C4-2B (cell line): ENCODE measurements around the gene FUBP3.
A peak's percentile ranks its signal among the peaks of the same experiment; 100 is the strongest.
"Not testable (repeated sequence)": the region's sequence is repeated elsewhere in the genome, so short reads cannot be mapped to it uniquely, and the experiment has no call there.

Experiments
- H3K27ac ChIP-seq: fragments of 450-650 bp; 2 replicates; pipeline ENCODE4 v1.5.1; 2017
- ZFX ChIP-seq: fragments of 450-650 bp; IDR thresholded peaks from 2 replicates; pipeline ENCODE4 v1.6.1; 2017
- TF ChIP-seq, protein P1 (sequence below): fragments of 450-650 bp; conservative IDR thresholded peaks from 2 replicates; pipeline ENCODE4 v1.5.1; 2017; ENCODE audit warnings: mild to moderate bottlenecking

Gene FUBP3

DNA sequence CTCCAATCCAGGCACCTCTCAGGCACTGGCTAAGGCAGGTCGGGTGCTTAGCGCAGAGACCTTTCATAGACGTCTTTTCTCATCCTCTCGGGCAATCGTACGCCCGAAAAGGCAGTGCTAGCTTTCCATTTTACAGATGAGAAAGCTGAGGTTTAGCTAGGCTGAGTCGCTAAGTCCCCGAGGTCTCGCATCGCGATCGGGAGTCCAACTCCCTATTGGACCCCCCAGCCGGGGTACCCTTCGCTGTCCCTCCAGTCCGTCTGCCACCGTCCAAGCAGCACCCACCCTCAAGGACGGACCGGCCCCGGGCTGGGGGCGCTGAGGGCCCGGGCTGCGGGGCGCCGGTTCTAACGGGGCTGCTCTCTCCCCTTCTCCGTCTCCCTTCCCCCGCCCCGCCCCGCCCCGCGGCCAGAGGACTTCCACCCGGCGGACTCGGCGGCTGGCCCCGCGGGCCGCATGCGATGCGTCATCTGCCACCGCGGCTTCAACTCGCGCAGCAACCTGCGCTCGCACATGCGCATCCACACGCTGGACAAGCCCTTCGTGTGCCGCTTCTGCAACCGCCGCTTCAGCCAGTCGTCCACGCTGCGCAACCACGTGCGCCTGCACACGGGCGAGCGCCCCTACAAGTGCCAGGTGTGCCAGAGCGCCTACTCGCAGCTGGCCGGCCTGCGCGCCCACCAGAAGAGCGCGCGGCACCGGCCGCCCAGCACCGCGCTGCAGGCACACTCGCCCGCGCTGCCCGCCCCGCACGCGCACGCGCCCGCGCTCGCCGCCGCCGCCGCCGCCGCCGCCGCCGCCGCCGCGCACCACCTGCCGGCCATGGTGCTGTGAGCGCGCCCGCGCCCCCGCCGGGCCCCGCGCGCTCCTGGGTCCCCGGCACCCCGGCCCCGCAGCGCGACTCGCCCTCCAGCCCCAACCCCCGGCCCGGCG lies 101.7 kb downstream of the FUBP3 start:
- H3K27ac ChIP-seq = peak overlapping the region; percentile 84
- no peak for TF ChIP-seq ZFX
- TF ChIP-seq, protein P1, sequence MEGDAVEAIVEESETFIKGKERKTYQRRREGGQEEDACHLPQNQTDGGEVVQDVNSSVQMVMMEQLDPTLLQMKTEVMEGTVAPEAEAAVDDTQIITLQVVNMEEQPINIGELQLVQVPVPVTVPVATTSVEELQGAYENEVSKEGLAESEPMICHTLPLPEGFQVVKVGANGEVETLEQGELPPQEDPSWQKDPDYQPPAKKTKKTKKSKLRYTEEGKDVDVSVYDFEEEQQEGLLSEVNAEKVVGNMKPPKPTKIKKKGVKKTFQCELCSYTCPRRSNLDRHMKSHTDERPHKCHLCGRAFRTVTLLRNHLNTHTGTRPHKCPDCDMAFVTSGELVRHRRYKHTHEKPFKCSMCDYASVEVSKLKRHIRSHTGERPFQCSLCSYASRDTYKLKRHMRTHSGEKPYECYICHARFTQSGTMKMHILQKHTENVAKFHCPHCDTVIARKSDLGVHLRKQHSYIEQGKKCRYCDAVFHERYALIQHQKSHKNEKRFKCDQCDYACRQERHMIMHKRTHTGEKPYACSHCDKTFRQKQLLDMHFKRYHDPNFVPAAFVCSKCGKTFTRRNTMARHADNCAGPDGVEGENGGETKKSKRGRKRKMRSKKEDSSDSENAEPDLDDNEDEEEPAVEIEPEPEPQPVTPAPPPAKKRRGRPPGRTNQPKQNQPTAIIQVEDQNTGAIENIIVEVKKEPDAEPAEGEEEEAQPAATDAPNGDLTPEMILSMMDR = no peak

DNA sequence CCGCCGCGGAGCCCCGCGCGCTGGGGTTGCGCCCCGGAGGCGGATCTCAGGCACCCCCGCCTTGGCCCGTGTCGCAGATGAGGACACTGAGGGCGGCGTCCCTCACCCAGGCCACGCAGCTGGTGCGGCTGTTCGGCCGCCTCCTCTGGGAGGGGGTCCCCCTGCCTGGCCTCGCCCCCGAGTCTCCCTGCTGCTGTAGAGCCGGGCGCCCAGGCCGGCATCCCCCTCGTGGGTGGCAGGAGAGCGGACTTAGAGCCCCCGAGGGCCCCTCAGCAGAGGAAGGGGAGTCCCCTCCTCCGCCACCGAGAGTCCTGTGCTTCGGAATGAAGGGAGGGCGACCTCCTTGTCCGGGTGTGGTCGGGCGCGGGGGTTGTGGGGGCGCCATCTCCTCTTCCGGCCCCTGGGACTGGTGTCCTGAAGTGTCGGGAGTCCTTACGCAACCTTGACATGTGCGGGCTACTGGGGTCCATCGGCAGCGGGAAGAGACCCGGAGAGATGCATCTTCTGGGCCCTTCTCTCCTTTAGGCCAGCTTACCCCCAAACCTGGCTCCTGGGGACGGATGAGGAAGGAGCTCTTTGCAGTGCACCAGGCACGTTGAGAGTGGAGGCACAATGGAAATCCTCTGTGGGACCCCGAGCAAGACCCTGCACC lies 102.5 kb downstream of the FUBP3 start:
- TF ChIP-seq ZFX = 0 out of 2 replicates have a peak, but pooled peaks have one; percentile 26
- TF ChIP-seq, protein P1 = no peak
- peak overlapping the region; percentile 84 for H3K27ac ChIP-seq

DNA sequence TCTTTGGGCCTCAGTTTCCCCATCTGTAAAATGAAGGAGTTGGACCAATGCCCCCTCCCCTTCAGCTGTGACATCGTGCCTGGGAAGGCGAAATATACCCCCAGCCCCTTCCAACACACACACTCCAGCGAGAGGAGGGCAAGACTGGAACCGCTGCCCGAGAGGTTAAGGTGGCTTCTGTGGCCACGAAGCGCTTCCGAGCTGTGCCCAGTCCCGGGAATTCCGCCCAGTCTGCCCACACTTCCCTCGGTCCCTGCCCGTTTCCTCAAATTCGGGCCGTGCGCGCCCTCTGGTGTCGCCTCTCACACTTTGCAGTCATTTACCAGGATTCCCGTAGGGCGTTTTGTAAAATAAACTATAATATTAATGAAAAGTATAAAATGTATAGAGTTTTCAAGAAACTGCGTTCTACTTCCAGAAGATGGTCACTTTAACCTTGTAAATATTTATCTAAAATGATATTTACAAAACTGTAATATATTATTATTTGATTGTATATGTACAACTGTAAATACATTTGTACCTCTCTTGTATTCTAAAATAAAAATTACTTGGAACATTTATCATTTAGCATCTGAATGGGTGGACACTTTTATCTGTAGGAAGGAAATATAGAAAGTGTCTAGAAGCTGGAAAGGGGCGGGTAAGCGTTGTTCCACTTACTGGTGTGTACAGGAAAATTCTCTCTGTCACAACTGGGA lies 103.2 kb downstream of the FUBP3 start:
- TF ChIP-seq ZFX = no peak
- TF ChIP-seq, protein P1 = peak; percentile 91
- peak overlapping the region; percentile 84 for H3K27ac ChIP-seq

DNA sequence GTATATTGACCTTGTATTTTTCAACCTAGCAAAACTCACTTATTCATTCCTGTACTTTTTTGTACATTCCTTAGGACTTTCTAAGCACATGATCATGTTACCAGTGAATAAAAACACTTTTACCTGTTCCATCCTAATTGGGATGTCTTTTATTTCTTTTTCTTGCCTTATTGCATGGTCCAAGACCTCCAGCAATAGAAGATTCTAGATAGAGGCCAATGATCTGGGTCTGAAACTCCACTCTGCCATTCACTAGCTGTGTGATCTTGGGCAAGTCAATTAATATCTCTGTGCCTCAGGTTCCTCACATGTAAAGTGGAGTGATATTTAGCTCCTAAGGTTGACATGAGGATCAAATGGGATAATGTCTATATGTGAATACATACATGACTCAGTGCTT lies 105.7 kb downstream of the FUBP3 start:
- H3K27ac ChIP-seq = no peak overlapping the region
- TF ChIP-seq, protein P1 = no peak
- no peak for TF ChIP-seq ZFX

DNA sequence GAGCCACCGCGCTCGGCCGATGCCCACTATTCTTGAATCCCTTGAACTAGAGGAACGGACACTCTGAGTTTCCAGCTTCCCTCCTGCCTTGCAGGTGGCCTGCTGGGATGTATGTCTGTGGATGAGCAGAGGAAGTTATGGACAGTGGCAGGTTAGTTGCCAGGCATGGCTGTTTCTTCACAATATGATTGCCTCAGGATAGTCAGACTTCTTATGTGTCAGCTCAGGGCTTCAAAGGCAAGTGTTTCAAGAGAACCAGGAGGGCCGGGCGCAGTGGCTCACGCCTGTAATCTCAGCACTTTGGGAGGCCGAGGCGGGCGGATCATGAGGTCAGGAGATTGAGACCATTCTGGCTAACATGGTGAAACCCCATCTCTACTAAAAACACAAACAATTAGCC lies 106.6 kb downstream of the FUBP3 start:
- not testable (repeated sequence) for H3K27ac ChIP-seq

DNA sequence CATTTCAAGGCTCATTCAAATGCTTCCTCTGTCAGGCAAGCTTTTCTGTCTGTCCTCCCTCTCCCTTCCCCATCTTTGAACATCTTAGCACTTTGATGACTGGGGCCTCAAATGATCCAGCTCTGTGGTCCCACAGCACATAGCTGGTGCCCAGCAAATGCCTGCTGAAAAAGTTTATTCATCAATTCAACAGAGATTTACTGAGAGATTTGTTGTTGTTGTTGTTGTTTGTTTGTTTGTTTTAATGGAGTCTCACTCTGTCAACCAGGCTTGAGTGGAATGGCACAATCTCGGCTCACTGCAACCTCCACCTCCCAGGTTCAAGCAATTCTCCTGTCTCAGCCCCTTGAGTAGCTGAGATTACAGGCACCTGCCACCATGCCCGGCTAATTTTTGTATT lies 108.2 kb downstream of the FUBP3 start:
- H3K27ac ChIP-seq = no peak overlapping the region
- TF ChIP-seq, protein P1 = no peak
- TF ChIP-seq ZFX = no peak
